NCI-H2227 treated with DMSO at 0.1 percent for 48 hours (cell line): ENCODE data around the gene PLXNA4.
A peak's percentile ranks its signal among the peaks of the same experiment; 100 is the strongest.

Experiments used
- DNase-seq: peaks from one replicate; lab custom pipeline; 2025; lab: John Stamatoyannopoulos, UW

Gene PLXNA4

GRCh38 chr7:132240821-132241422 is 335.3 kb downstream of the PLXNA4 start:
- DNase-seq = no peak

- DNase-seq = peak; percentile 7
These were observed 336.0 kb downstream of the PLXNA4 start for GRCh38 chr7:132240262-132240661.

GRCh38 chr7:132239422-132239994 is 336.8 kb downstream of the PLXNA4 start:
- no peak for DNase-seq

GRCh38 chr7:132234711-132235110 is 341.6 kb downstream of the PLXNA4 start:
- DNase-seq = no peak

GRCh38 chr7:132232406-132232805 is 343.9 kb downstream of the PLXNA4 start:
- no peak for DNase-seq

- no peak for DNase-seq
These were observed 345.8 kb downstream of the PLXNA4 start for GRCh38 chr7:132230462-132230861.

GRCh38 chr7:132228240-132228639 is 348.0 kb downstream of the PLXNA4 start:
- no peak for DNase-seq

GRCh38 chr7:132226957-132227290 is 349.3 kb downstream of the PLXNA4 start:
- DNase-seq = no peak

- DNase-seq = no peak
These were observed 350.0 kb downstream of the PLXNA4 start for GRCh38 chr7:132226046-132226956.

GRCh38 chr7:132225216-132226030 is 350.8 kb downstream of the PLXNA4 start:
- DNase-seq = no peak

- DNase-seq = no peak
These were observed 354.9 kb downstream of the PLXNA4 start for GRCh38 chr7:132221356-132221755.

- DNase-seq = no peak
These were observed 356.2 kb downstream of the PLXNA4 start for GRCh38 chr7:132220060-132220459.

- no peak for DNase-seq
These were observed 357.4 kb downstream of the PLXNA4 start for GRCh38 chr7:132218876-132219275.

GRCh38 chr7:132216847-132217525 is 359.3 kb downstream of the PLXNA4 start:
- no peak for DNase-seq

- DNase-seq = no peak
These were observed 361.8 kb downstream of the PLXNA4 start for GRCh38 chr7:132214452-132214851.

GRCh38 chr7:132213583-132213982 is 362.7 kb downstream of the PLXNA4 start:
- DNase-seq = no peak

GRCh38 chr7:132211971-132212370 is 364.3 kb downstream of the PLXNA4 start:
- DNase-seq = no peak

GRCh38 chr7:132210821-132211220 is 365.4 kb downstream of the PLXNA4 start:
- DNase-seq = no peak

- DNase-seq = no peak
These were observed 368.5 kb downstream of the PLXNA4 start for GRCh38 chr7:132207782-132208181.

GRCh38 chr7:132207211-132207610 is 369.1 kb downstream of the PLXNA4 start:
- DNase-seq = peak; percentile 77

GRCh38 chr7:132206594-132206993 is 369.7 kb downstream of the PLXNA4 start:
- DNase-seq = peak; percentile 76

GRCh38 chr7:132205509-132205908 is 370.8 kb downstream of the PLXNA4 start:
- DNase-seq = no peak
